HAP-1 (cell line): Measurements from ENCODE around the gene MAJIN.

Experiments used
- DNase-seq, 2 experiments: peaks; one replicate each; pipeline ENCODE4 v3.0.0-alpha.2; 2016 to 2020; ENCODE audit warnings: low spot score in 2 of 2
- H3K27me3 ChIP-seq: fragments of 250-450 bp; sonication (Bioruptor Pico); 2 replicates; pipeline ENCODE4 v1.5.1; 2020; ENCODE audit warnings: low read depth, mild to moderate bottlenecking, moderate library complexity
- H3K36me3 ChIP-seq: fragments of 250-450 bp; sonication (Bioruptor Pico); replicated peaks from 2 replicates; pipeline ENCODE4 v1.5.1; 2020; ENCODE audit warnings: mild to moderate bottlenecking
- H3K4me1 ChIP-seq: fragments of 250-450 bp; sonication (Bioruptor Pico); 2 replicates; pipeline ENCODE4 v1.5.1; 2020; ENCODE audit warnings: mild to moderate bottlenecking
- H3K4me3 ChIP-seq: fragments of 250-450 bp; sonication (Bioruptor Pico); 2 replicates; pipeline ENCODE4 v1.5.1; 2020; ENCODE audit warnings: mild to moderate bottlenecking, moderate library complexity
- H3K9me3 ChIP-seq: fragments of 250-450 bp; sonication (Bioruptor Pico); 2 replicates; pipeline ENCODE4 v1.5.1; 2020; ENCODE audit warnings: mild to moderate bottlenecking, moderate library complexity
- in situ Hi-C: fragments of 300-500 bp; cut with MboI; formaldehyde crosslinking; loops from 3 replicates; pipeline ENCODE4 v1.14.3; 2020; ENCODE audit warnings: low sequenced_read_pairs, inconsistent platforms, mixed read lengths

Gene MAJIN

DNA sequence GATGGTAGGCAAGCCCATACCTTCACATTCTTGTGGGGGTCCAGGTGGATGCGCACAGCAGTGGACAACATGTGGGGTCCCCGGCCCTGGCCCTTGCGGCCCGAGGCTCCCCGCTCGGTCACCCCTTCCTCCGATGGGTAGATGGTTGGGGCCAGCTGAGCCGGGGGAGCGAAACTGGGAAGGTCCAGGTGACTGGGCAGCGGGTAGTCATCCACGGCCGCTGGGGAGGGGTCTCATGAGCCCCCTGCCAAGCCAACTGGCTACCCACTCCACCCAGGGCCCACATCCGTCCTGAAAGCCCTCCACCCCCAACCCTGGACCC is 65.6 kb downstream of the MAJIN start:
- Histone ChIP-seq H3K4me1 (no peaks in the 10 kb centered on the region), H3K36me3 (peaks cover 23% of the 10 kb centered on the region), H3K4me3 (no peak overlapping the region), H3K9me3 (no peaks in the 10 kb centered on the region), H3K27me3 (no peaks in the 10 kb centered on the region)
- in situ Hi-C loops: no loop called here
- DNase-seq: no peak

DNA sequence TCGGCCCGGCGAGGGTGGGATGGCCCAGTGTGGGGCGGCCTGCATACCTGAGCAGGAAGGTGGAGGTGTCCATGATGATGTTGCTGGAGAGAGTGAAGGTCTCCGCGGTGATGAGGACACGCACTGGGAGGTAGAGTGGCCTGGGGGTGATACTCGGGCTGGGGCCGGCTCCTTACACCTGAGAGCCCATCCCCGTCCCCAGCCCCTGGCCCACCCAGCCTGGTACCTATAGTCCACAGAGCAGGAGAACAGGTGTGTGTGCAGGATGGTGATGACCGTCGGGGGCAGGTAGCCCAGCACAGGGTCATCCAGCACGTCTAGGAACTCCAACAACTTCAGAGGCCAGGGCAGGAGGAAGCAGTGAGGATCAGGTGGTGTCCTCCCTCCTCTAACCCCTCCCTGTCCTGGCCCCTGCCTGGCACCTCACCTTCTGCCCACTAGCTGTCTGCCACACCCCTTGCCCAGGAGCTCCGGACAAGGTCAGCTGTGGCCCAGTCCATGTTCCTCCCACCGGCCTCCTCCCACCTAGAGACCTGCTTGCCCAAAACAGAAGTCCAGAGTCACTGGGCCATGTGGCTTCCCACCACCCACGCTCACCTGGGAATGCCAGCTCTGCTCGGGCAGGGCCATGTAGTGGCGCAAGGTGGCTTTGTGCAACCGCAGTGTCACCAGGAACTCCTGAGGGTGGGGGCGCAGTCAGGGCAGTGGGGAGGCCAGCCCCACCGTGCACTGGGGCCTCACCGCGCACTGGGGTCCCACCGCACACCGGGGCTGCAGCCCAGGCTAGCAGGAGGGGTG is 66.2 kb downstream of the MAJIN start:
- Histone ChIP-seq H3K27me3 (no peaks in the 10 kb centered on the region), H3K4me3 (no peak overlapping the region), H3K4me1 (no peaks in the 10 kb centered on the region), H3K36me3 (peaks cover 17% of the 10 kb centered on the region), H3K9me3 (no peaks in the 10 kb centered on the region)
- in situ Hi-C loops: no loop called here
- no peak for DNase-seq

DNA sequence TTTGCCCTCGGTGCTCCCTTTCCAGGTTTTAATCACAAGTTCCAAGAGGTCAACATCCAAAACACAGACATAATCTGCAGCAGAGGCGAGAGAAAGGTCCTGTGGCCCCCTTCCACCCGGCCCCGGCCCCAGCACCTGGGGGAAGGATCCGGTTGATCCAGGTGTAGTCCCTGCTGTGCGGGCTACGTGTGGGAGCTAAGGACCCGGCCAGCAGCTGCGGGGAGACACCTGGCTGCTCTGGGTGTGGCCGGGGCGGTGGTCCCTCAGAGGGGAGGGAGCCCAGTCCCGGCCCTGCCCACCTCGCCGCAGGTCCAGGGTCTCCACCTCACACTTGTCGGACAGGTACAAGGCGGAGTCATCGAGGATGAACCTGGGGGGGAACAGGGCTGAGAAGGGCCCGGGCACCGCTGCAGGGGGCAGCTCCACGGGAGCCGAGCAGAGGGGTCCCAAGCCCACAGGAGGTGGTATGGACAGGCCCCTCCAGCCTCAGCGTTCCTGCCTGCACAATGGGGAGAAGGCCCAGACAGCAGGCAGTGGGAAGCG is 68.5 kb downstream of the MAJIN start:
- no peak for DNase-seq
- H3K36me3 ChIP-seq: peaks cover 12% of the 10 kb centered on the region
- in situ Hi-C loops: no loop called here

DNA sequence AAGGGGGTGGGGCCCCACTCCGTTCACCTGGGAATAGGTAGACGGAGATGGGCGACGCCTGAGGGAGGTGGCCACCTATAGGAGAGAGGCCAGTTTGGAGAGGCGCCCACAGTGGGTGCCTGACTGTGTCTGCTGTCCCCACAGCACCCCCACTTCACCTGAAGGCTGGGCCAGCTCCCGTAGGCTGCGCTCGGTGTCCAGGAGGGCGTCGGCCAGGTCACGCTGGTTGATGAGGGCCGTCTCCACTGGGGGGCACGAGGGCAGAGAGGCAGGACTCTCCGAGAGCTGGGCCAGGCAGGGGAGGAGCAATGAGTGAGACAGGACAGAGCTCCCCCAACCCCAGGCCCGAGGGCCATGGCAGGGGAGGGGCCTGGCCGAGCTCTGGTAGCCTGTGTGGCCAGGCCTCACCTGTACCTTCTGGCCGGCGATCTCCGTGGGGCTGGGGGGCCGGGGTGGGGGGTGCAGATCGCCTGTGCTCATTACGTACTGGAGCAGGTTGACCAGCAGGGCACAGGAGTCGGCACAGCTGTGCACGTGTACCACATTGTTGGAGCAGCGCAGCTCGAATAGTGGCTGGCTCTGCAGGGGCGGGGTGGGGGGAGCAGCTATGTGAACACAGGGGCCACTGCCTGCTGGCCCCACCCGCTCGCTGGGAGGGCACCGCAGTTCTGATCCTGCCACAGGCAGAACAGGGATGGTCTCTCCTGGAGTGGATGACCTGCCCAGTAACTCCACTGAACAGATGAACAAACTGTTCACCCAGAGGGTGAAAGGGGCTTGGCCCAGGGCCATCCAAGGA is 69.6 kb downstream of the MAJIN start:
- Histone ChIP-seq H3K4me1 (no peaks in the 10 kb centered on the region), H3K27me3 (no peaks in the 10 kb centered on the region), H3K9me3 (no peaks in the 10 kb centered on the region), H3K4me3 (no peak overlapping the region), H3K36me3 (peaks cover 13% of the 10 kb centered on the region)
- in situ Hi-C loops: no loop called here
- DNase-seq: no peak

More for the DNA sequence above, 68.5 kb downstream of the MAJIN start:
- Histone ChIP-seq H3K27me3 (no peaks in the 10 kb centered on the region), H3K4me1 (no peaks in the 10 kb centered on the region), H3K4me3 (no peak overlapping the region), H3K9me3 (no peaks in the 10 kb centered on the region)

DNA sequence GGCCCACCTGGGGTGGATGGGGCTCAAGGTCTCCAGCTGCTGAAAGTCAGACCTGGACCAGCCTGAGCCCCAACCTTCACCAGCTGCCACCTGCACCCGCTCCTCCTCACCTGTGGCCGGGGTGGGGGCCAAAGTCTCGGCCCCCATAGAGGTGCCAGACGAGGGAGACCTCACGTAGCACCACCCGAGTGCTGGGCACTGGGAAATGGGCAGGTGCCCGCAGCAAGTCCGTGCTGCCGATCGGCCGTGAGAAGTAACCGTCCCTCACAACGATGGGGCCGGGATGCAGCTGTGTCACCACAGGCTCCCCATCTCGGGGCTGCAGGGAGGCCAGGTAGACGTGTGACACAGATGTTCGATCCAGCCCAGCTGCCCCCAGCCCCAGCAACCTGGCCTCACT is 71.1 kb downstream of the MAJIN start:
- in situ Hi-C loops: no loop called here
- no peaks in the 10 kb centered on the region for H3K27me3 ChIP-seq
- H3K4me3 ChIP-seq: no peak overlapping the region
- no peaks in the 10 kb centered on the region for H3K4me1 ChIP-seq
- peaks cover 13% of the 10 kb centered on the region for H3K36me3 ChIP-seq
- DNase-seq: no peak
- H3K9me3 ChIP-seq: no peaks in the 10 kb centered on the region

DNA sequence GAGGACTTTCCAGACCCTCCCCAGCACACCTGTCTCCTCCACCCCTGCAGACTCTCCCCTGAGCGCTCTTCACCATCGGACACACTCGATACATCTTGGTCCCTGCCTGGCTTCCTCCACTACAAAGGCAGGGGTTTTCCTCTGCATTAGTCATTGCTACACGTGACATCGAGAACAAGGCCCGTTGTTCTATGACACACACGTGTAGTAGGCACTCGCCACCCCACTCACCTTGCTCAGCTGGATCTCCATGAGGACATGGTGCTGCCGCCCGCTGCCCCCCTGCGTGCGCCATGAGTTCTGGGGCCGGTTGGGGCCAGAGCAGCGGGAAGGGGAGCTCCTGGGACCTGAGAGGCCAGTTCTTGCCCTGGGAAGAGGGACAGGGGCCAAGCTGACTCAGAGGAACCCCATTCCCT is 71.6 kb downstream of the MAJIN start:
- Histone ChIP-seq H3K36me3 (peaks cover 10% of the 10 kb centered on the region), H3K4me1 (no peaks in the 10 kb centered on the region), H3K9me3 (no peaks in the 10 kb centered on the region), H3K27me3 (no peaks in the 10 kb centered on the region), H3K4me3 (no peak overlapping the region)
- DNase-seq: no peak
- in situ Hi-C loops: no loop called here

DNA sequence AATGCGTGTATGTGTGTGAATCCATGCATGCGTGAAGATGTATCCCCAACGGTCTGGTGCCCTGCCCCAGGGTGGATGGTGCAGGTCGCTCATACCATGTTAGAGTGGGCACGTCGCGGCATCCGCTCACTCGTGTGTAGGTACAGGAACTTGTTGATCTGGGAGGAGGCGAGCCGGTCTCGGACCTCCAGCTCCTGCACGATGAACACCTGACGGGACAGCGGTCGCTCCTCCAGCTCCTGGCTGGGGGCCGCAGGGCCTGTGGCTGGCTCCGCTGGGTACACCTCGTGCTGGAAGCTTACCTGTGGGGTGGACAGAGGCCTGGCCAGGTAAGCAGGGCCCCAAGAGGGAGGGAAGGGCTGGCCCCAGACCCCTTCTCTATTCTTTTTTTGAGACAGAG is 73.4 kb downstream of the MAJIN start:
- H3K36me3 ChIP-seq: peaks cover 16% of the 10 kb centered on the region
- no peak for DNase-seq
- H3K9me3 ChIP-seq: no peaks in the 10 kb centered on the region
- no peaks in the 10 kb centered on the region for H3K27me3 ChIP-seq
- H3K4me3 ChIP-seq: no peak overlapping the region
- in situ Hi-C loops: no loop called here
- H3K4me1 ChIP-seq: no peaks in the 10 kb centered on the region

DNA sequence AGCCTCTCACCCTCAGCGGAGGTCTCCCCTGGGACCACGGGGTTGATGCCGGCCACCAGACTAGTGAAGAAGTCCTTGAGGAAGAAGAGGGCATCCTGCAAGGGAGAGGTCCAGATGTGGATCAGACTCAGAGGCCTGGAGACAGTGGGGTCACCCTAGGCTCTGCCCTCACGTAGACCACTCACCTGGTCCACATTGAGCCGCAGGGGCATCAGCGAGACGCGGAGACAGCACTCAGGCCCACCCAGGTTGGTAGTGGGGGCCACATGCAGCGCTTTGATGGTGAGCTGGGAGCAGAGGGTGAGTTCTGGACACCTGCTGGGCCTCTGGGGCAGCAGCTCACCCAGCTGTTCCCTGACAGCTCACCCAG is 73.8 kb downstream of the MAJIN start:
- no peak for DNase-seq
- H3K4me3 ChIP-seq: no peak overlapping the region
- H3K36me3 ChIP-seq: peaks cover 16% of the 10 kb centered on the region
- in situ Hi-C loops: no loop called here
- no peaks in the 10 kb centered on the region for H3K27me3 ChIP-seq
- H3K9me3 ChIP-seq: no peaks in the 10 kb centered on the region
- H3K4me1 ChIP-seq: no peaks in the 10 kb centered on the region

DNA sequence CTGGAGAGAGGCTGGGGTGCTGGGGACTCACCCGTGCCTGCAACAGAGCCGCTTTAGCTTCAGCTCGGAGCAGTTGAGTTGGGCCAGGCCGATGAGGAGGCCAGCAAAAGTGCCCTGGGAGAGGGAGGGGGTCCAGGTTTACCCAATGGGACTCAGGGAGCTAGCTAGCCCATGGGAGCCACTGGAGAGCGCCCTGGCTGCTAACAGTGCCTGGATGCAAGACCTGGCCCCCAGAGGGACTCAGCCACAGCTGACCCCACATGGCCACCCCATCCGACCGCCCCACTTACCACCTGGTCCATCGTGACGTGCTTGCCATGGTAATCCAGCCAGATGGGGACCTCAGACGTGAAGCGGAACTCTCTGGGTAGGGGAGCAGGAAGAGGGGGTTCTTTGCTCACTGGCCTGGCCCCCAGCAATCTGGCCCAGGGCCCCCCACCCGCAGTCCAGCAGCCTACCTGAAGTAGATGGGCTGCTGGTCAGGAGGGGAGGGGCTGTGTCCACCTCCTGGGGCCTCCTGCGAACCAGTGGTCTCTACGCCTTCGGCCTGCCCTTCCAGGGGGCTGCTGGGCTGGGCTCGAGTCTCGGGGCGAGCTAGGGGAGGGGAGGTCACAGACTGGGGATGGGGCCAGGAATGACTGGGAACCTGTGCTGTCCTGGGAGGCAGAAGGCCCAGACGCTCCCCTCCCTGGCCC is 74.4 kb downstream of the MAJIN start:
- Histone ChIP-seq H3K36me3 (peaks cover 16% of the 10 kb centered on the region), H3K4me3 (no peak overlapping the region), H3K27me3 (no peaks in the 10 kb centered on the region), H3K9me3 (no peaks in the 10 kb centered on the region), H3K4me1 (no peaks in the 10 kb centered on the region)
- in situ Hi-C loops: no loop called here
- no peak for DNase-seq

DNA sequence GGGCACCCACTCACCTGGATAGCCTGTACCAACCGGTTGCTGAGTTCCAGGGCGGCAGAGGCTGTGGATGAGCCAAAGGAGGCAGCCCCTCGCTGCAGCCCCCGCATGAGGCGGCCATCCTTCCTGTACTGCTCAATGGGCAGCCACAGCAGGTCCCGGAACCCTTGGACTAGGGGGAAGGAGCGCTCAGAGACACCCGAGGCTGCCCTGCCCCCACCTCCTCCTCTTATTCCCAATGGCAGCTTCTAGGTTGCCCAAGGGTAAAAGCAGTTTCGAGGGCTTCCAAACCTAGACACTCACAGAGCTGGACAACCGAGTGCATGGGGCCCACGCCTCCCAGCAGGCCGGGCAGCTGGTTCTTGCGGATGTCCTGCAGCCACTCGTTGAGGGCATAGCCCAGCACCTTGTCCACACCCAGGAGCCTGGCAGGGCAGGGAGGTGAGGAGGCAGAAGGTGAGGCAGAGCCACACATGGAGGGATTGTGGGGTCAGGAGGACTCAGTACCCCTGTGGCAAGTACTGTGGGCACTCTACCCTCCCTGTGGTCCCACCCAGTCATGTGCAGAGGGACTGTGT is 75.4 kb downstream of the MAJIN start:
- Histone ChIP-seq H3K4me1 (no peaks in the 10 kb centered on the region), H3K4me3 (no peak overlapping the region), H3K36me3 (peaks cover 14% of the 10 kb centered on the region), H3K9me3 (no peaks in the 10 kb centered on the region), H3K27me3 (no peaks in the 10 kb centered on the region)
- in situ Hi-C loops: no loop called here
- DNase-seq: no peak

DNA sequence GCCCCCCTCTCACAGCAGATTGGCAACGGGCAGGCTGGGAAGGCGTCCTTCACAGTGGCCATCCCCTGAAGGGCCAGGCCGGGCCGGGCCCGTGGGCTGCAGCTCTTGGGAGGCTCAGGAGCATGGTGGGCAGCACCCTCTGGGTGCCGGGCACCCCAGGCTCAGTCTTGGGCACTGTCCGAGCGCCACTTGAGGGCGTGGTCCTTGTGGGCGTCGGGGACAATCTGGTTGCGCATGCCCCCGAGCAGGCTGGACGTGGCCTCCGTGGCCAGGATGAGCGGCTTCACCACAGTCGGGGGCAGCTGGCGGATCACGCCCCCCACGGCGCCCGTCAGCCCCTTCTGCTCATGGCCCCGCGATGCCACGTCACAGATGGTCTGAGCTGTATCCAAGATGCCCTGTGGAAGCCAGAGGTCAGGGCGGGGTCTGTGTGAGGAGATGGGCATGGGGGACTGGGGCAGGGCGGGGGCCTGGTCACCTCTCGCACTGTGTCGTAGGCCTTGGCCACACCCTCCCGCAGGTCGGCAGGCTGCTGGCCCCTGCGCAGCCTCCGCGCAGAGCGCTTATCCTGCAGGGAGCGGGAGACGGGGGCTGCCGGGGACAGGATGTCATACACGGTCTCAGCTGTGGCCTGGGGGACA is 77.0 kb downstream of the MAJIN start:
- in situ Hi-C loops: loop anchor here (5.0 kb wide), 1 partner anchor 48 kb away; no protein-coding TSS in a partner anchor
- Histone ChIP-seq H3K36me3 (peaks cover 13% of the 10 kb centered on the region), H3K9me3 (no peaks in the 10 kb centered on the region), H3K4me1 (no peaks in the 10 kb centered on the region), H3K4me3 (no peak overlapping the region), H3K27me3 (no peaks in the 10 kb centered on the region)
- no peak for DNase-seq

DNA sequence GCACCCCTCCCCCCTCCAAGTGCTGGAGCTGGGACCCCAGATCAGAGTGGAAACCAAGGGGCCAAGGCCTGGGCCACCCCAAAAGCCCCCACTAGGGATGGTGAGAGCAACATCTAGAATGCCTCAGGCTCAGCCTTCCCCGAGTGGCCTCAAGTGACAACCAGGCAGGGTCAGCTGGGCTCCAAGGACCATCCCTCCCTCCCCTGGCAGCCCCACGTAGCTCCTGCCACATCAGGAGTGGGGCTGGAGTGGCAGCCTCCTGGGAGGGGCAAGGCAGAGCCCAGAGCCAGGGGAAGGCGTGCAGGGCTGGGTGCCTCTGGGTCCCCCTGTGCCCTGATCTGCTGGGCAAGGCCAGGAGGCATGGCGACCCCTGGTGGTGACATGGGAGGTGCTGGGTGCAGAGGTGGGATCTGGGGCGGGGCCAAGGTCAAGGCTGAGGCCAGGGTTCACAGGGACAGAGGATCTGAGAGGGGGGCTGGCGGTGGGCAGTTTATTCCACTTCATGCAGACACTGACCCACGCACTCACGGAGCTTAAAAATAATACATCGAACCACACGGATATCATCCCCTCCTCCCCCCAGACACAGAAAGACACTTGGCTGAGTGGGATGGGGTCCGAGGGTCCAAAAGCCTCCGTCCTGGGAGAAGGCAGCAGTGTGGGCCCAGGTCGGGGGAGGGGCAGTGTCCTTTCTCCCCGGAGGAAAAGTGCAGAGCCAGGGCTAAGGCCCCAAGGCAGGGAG is 77.7 kb downstream of the MAJIN start:
- H3K9me3 ChIP-seq: no peaks in the 10 kb centered on the region
- in situ Hi-C loops: loop anchor here (5.0 kb wide), 1 partner anchor 47 kb away; no protein-coding TSS in a partner anchor
- H3K36me3 ChIP-seq: peaks cover 13% of the 10 kb centered on the region
- no peaks in the 10 kb centered on the region for H3K4me1 ChIP-seq
- no peak overlapping the region for H3K4me3 ChIP-seq
- peak; percentile 37 to 96 for DNase-seq
- no peaks in the 10 kb centered on the region for H3K27me3 ChIP-seq
